Hepatocyte (in vitro differentiated cells): Measurements from ENCODE around the gene RALGPS2. TPM values are rescaled to one million over a fixed set of nuclear protein-coding genes. Genes with fewer than 3 reads are reported as not detected.

ENCODE experiments used
- DNase-seq: peaks from one replicate; pipeline ENCODE4 v3.0.0-alpha.2; 2016; ENCODE audit warnings: low spot score
- H2AFZ ChIP-seq: fragments of 200-600 bp; sonication (generic); 2 replicates; pipeline ENCODE4 v1.6.0; 2016; ENCODE audit warnings: antibody characterized with exemption, mild to moderate bottlenecking
- H3K27ac ChIP-seq: fragments of 200-600 bp; sonication (generic); 2 replicates; pipeline ENCODE4 v1.5.1; 2016; ENCODE audit warnings: mild to moderate bottlenecking
- H3K27me3 ChIP-seq: fragments of 200-600 bp; sonication (generic); 2 replicates; pipeline ENCODE4 v1.6.1; 2016
- H3K36me3 ChIP-seq: fragments of 200-600 bp; sonication (generic); replicated peaks from 2 replicates; pipeline ENCODE4 v1.5.1; 2016; ENCODE audit warnings: low read depth; ENCODE audit not compliant: insufficient read depth
- H3K4me1 ChIP-seq: fragments of 200-600 bp; sonication (generic); 2 replicates; pipeline ENCODE4 v1.5.1; 2016; ENCODE audit warnings: mild to moderate bottlenecking, moderate library complexity; ENCODE audit not compliant: insufficient read depth
- H3K4me2 ChIP-seq: fragments of 200-600 bp; sonication (generic); 2 replicates; pipeline ENCODE4 v1.6.0; 2016
- H3K4me3 ChIP-seq: fragments of 200-600 bp; sonication (generic); 2 replicates; pipeline ENCODE4 v1.5.1; 2016; ENCODE audit warnings: mild to moderate bottlenecking
- H3K79me2 ChIP-seq: fragments of 200-600 bp; sonication (generic); 2 replicates; pipeline ENCODE4 v1.6.0; 2017; ENCODE audit warnings: mild to moderate bottlenecking
- H3K9me2 ChIP-seq: fragments of 200-600 bp; sonication (generic); replicated peaks from 2 replicates; pipeline ENCODE4 v1.6.0; 2017; ENCODE audit warnings: mild to moderate bottlenecking; ENCODE audit not compliant: insufficient read depth
- H3K9me3 ChIP-seq: fragments of 200-600 bp; sonication (generic); 2 replicates; pipeline ENCODE4 v1.5.1; 2016; ENCODE audit warnings: low read depth, mild to moderate bottlenecking
- H4K20me1 ChIP-seq: fragments of 200-600 bp; sonication (generic); 2 replicates; pipeline ENCODE4 v1.6.0; 2016; ENCODE audit warnings: mild to moderate bottlenecking; ENCODE audit not compliant: insufficient read depth, poor library complexity, severe bottlenecking
- EZH2 ChIP-seq: fragments of 200-600 bp; sonication (generic); IDR thresholded peaks from 2 replicates; pipeline ENCODE4 v1.6.1; 2016; ENCODE audit warnings: antibody characterized with exemption, mild to moderate bottlenecking, borderline replicate concordance
- EZH2phosphoT487 ChIP-seq: fragments of 200-600 bp; sonication (generic); IDR thresholded peaks from one replicate; pipeline ENCODE4 v1.6.1; 2018; ENCODE audit warnings: antibody characterized with exemption, mild to moderate bottlenecking, low read depth, moderate library complexity; ENCODE audit not compliant: unreplicated experiment, severe bottlenecking
- WGBS: methylation state at CpG from one replicate; pipeline ENCODE4 v1.1.6; 2016; ENCODE audit warnings: low lambda C conversion rate; ENCODE audit errors: missing lambda C conversion rate; 5-methylcytosine and 5-hydroxymethylcytosine counted together
- polyA plus RNA-seq: library from polyadenylated mRNA; unstranded; fragments of >200 nt; fragmentation: Nextera tagmentation; extraction: Ambion mirVana; gene quantifications from 2 replicates; pipeline ENCODE4 v1.2.1, GENCODE V29; 2016
- total RNA-seq: library from RNA; depleted of rRNA; stranded (reverse); fragments of >200 nt; gene quantifications from 2 replicates; pipeline ENCODE4 v1.2.3, GENCODE V29; 2014
- TF ChIP-seq, protein P1 (sequence below): fragments of 200-600 bp; sonication (generic); IDR thresholded peaks from 2 replicates; pipeline ENCODE4 v1.5.1; 2016; ENCODE audit warnings: antibody characterized with exemption, mild to moderate bottlenecking; ENCODE audit not compliant: poor library complexity

The RALGPS2 gene
- total and polyA plus RNA-seq, 2 experiments from 2014 or later = 9.3 to 35.4 TPM

GRCh38 chr1:178928041-178928440 lies 203.0 kb downstream of the RALGPS2 start:
- no peaks in the 10 kb centered on the region for H4K20me1 ChIP-seq
- H3K4me3 ChIP-seq = no peak overlapping the region
- H3K4me2 ChIP-seq = no peak overlapping the region
- no peaks in the 10 kb centered on the region for H3K9me2 ChIP-seq
- no peak overlapping the region for H2AFZ ChIP-seq
- no peak for DNase-seq
- H3K4me1 ChIP-seq = peaks cover 8% of the 10 kb centered on the region
- no peaks in the 10 kb centered on the region for H3K27me3 ChIP-seq
- H3K9me3 ChIP-seq = peaks cover 5% of the 10 kb centered on the region
- no peaks in the 10 kb centered on the region for H3K79me2 ChIP-seq
- TF ChIP-seq EZH2phosphoT487 (no peak), EZH2 (no peak)
- TF ChIP-seq, protein P1, sequence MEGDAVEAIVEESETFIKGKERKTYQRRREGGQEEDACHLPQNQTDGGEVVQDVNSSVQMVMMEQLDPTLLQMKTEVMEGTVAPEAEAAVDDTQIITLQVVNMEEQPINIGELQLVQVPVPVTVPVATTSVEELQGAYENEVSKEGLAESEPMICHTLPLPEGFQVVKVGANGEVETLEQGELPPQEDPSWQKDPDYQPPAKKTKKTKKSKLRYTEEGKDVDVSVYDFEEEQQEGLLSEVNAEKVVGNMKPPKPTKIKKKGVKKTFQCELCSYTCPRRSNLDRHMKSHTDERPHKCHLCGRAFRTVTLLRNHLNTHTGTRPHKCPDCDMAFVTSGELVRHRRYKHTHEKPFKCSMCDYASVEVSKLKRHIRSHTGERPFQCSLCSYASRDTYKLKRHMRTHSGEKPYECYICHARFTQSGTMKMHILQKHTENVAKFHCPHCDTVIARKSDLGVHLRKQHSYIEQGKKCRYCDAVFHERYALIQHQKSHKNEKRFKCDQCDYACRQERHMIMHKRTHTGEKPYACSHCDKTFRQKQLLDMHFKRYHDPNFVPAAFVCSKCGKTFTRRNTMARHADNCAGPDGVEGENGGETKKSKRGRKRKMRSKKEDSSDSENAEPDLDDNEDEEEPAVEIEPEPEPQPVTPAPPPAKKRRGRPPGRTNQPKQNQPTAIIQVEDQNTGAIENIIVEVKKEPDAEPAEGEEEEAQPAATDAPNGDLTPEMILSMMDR = no peak
- WGBS = 99% methylated on average over 4 of the region's 4 CpGs
- no peaks in the 10 kb centered on the region for H3K36me3 ChIP-seq
- no peak overlapping the region for H3K27ac ChIP-seq

DNA sequence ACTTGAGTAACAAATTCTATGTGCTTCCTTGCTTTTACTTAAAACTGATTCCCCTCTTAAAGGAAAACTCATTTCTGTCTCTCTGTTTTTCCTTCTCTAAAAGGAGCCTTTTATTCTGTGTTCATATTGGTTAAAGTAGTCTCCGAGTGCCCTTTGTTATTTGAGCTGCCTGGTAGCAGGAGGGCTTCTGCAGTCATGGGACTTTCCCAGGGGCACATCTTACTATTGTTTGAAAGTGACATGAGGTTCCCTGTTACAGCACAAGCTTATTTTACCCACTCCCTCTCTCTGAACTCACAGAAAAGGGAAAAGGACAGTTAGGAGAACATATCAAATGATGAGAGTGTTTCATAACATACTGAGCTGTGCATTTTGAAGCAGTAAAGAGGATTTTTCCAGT lies 203.9 kb downstream of the RALGPS2 start:
- no peaks in the 10 kb centered on the region for H3K36me3 ChIP-seq
- H3K9me3 ChIP-seq = peaks cover 5% of the 10 kb centered on the region
- no peak overlapping the region for H3K27ac ChIP-seq
- TF ChIP-seq EZH2phosphoT487 = no peak
- TF ChIP-seq, protein P1 = no peak
- no peaks in the 10 kb centered on the region for H3K79me2 ChIP-seq
- H3K9me2 ChIP-seq = no peaks in the 10 kb centered on the region
- peaks cover 8% of the 10 kb centered on the region for H3K4me1 ChIP-seq
- H3K4me3 ChIP-seq = no peak overlapping the region
- no peak overlapping the region for H2AFZ ChIP-seq
- WGBS = 61% methylated on average over 1 of the region's 1 CpG
- H4K20me1 ChIP-seq = no peaks in the 10 kb centered on the region
- no peak overlapping the region for H3K4me2 ChIP-seq
- no peaks in the 10 kb centered on the region for H3K27me3 ChIP-seq
- no peak for DNase-seq

DNA sequence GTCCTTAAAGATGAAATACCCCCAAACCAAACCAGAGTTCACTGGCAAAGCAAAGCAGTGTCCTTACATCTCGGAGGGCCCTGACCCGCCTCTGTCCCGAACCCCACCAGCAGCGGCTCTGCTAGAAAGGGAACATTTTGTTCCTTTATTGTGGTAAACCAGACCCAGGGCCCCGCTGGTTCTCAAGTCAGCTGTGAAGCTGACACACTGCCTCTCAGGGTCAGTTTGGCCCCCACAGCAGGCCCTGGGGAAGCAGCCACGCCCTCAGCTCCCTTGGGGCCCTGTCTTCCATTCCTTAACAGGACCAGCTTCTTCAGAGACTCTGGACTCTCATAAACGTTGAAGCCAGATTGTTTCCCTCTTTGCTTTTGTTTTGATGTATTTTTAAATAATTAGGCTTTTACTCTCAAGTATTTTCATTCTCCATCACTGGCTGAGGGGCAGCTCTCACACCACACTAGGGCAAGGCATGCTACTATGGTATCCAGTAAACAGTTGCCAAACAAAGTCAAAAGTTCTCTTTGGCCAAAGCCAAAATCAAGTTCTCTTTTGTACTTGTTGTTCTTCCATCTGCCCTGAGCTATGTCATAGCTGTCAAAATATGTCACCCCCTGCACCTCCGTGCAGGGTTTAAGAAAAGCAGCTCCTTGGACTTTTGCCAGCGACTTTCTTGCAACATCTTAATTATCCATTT lies 207.0 kb downstream of the RALGPS2 start:
- peak; percentile 73 for DNase-seq
- no peaks in the 10 kb centered on the region for H3K79me2 ChIP-seq
- H3K36me3 ChIP-seq = no peaks in the 10 kb centered on the region
- no peak overlapping the region for H3K4me3 ChIP-seq
- peak overlapping the region; percentile 78 for H3K27ac ChIP-seq
- no peak overlapping the region for H2AFZ ChIP-seq
- TF ChIP-seq EZH2phosphoT487 (no peak), EZH2 (no peak)
- TF ChIP-seq, protein P1 = no peak
- WGBS = 67% methylated on average over 9 of the region's 9 CpGs
- H3K27me3 ChIP-seq = no peaks in the 10 kb centered on the region
- no peaks in the 10 kb centered on the region for H3K9me3 ChIP-seq
- no peaks in the 10 kb centered on the region for H3K9me2 ChIP-seq
- H3K4me2 ChIP-seq = peak overlapping the region; percentile 20
- no peaks in the 10 kb centered on the region for H4K20me1 ChIP-seq
- peaks cover 8% of the 10 kb centered on the region for H3K4me1 ChIP-seq

DNA sequence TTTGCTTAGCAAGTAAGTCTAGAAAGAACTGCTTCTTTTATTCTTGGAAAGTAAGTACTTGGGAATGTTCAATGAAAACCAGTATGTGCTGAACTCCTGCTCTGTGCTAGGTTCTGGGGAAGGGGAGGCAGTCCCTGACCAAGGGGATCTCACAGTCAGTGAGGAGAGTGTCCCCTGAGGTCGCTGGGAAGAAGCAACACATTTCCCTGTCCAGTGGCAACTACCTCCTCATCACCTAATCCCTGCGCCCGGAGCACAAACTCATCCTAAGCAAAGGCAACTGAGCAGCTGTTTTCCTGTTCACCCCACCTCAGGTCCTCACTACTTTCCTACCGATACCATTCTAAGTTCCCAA lies 207.5 kb downstream of the RALGPS2 start:
- TF ChIP-seq EZH2 (no peak), EZH2phosphoT487 (no peak)
- TF ChIP-seq, protein P1 = no peak
- Histone ChIP-seq H3K79me2 (no peaks in the 10 kb centered on the region), H3K9me3 (no peaks in the 10 kb centered on the region), H3K36me3 (no peaks in the 10 kb centered on the region), H3K27me3 (no peaks in the 10 kb centered on the region), H2AFZ (no peak overlapping the region), H3K9me2 (no peaks in the 10 kb centered on the region), H3K4me2 (no peak overlapping the region), H3K4me1 (peaks cover 8% of the 10 kb centered on the region), H3K4me3 (no peak overlapping the region), H4K20me1 (no peaks in the 10 kb centered on the region), H3K27ac (peak overlapping the region; percentile 78)
- no peak for DNase-seq
- 75% methylated on average over 4 of the region's 4 CpGs for WGBS
